Keratinocyte (primary cell): ENCODE data around the gene SPRY1.

ENCODE experiments used
- CTCF ChIP-seq, 3 experiments: IDR thresholded peaks in 1 of 3; conservative IDR thresholded peaks in 1 of 3; optimal IDR thresholded peaks in 1 of 3; 2 replicates in 2 of 3; 3 replicates in 1 of 3; pipeline versions ENCODE3 to v1.5.1; 2011; ENCODE audit warnings: low read length in 3 of 3, mild to moderate bottlenecking in 3 of 3, moderate library complexity in 2 of 3, control low read depth in 1 of 3, inconsistent platforms in 1 of 3; ENCODE audit not compliant: insufficient read depth in 2 of 3; ENCODE audit errors: extremely low read depth in 1 of 3
- EZH2 ChIP-seq: IDR thresholded peaks from one replicate; pipeline ENCODE4 v1.6.1; 2012; ENCODE audit warnings: inconsistent platforms, mild to moderate bottlenecking, low read length, moderate library complexity

DNA sequence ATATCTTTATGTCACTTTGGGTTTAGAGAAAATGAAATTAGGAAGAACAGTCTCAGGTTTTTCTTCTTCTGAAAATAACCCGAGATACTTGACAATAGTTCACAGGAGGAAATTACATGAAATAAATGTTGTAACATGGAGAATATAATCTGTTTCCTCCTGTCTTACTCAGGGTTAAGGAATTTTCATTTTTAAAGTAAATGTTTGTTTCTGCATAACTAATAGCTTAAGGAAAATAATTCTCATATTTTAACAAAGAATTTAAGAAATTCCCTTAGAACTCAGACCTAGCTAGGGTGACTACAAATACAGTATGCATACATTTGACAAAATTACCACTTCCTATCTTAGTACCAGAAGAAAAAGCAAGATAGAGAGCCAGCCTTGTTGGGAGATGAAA is 17.2 kb upstream of the SPRY1 start:
- no peak for TF ChIP-seq CTCF (optimal IDR thresholded peaks at IDR 0.05 in 1 of 3, IDR thresholded peaks at IDR 0.05 in 1 of 3, conservative IDR thresholded peaks at IDR 0.05 in 1 of 3; ENCODE audit: extremely low read depth in 1 of 3, insufficient read depth in 2 of 3, low read length in 3 of 3)
- no peak for TF ChIP-seq EZH2
